ENCODE results near the gene C2CD4D.
"Not testable (repeated sequence)": the region's sequence is repeated elsewhere in the genome, so short reads cannot be mapped to it uniquely, and the experiment has no call there.

GRCh38 chr1:151855516-151855915 lies 15.9 kb upstream of the C2CD4D start:
- TF ChIP-seq CTCF (conservative IDR thresholded peaks at IDR 0.05); EZH2 (IDR thresholded peaks at IDR 0.05; ENCODE audit: low read depth): not testable (repeated sequence)
